ENCODE results near the gene FIP1L1. TPM values are rescaled to one million over a fixed set of nuclear protein-coding genes. Genes with fewer than 3 reads are reported as not detected.

FIP1L1 gene
- total RNA-seq, 4 donors from 2014 or later: 31.5 to 62.7 (median 45.3) TPM

GRCh38 chr4:53453385-53453784, 75.9 kb downstream of the FIP1L1 start:
- Histone ChIP-seq H3K4me3 (no peak overlapping the region), H3K27ac (no peak overlapping the region), H3K27me3 (no peaks in the 10 kb centered on the region), H3K4me1 (no peaks in the 10 kb centered on the region), H3K36me3 (peaks cover 0 to 37% (median 0%) of the 10 kb centered on the region in 3 donors), H3K9me3 (no peaks in the 10 kb centered on the region)
- DNase-seq: no peak
- TF ChIP-seq, protein P1, sequence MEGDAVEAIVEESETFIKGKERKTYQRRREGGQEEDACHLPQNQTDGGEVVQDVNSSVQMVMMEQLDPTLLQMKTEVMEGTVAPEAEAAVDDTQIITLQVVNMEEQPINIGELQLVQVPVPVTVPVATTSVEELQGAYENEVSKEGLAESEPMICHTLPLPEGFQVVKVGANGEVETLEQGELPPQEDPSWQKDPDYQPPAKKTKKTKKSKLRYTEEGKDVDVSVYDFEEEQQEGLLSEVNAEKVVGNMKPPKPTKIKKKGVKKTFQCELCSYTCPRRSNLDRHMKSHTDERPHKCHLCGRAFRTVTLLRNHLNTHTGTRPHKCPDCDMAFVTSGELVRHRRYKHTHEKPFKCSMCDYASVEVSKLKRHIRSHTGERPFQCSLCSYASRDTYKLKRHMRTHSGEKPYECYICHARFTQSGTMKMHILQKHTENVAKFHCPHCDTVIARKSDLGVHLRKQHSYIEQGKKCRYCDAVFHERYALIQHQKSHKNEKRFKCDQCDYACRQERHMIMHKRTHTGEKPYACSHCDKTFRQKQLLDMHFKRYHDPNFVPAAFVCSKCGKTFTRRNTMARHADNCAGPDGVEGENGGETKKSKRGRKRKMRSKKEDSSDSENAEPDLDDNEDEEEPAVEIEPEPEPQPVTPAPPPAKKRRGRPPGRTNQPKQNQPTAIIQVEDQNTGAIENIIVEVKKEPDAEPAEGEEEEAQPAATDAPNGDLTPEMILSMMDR (IDR thresholded peaks at IDR 0.05): no peak
- TF ChIP-seq POLR2A (IDR thresholded peaks at IDR 0.05): no peak

- Histone ChIP-seq H3K4me3 (no peak overlapping the region), H3K36me3 (peaks cover 0 to 53% (median 0%) of the 10 kb centered on the region in 3 donors), H3K27ac (no peak overlapping the region), H3K4me1 (no peaks in the 10 kb centered on the region), H3K9me3 (no peaks in the 10 kb centered on the region), H3K27me3 (no peaks in the 10 kb centered on the region)
- DNase-seq: no peak
- no peak for TF ChIP-seq POLR2A (IDR thresholded peaks at IDR 0.05)
Observed at GRCh38 chr4:53455766-53456165, 78.3 kb downstream of the FIP1L1 start.

DNA sequence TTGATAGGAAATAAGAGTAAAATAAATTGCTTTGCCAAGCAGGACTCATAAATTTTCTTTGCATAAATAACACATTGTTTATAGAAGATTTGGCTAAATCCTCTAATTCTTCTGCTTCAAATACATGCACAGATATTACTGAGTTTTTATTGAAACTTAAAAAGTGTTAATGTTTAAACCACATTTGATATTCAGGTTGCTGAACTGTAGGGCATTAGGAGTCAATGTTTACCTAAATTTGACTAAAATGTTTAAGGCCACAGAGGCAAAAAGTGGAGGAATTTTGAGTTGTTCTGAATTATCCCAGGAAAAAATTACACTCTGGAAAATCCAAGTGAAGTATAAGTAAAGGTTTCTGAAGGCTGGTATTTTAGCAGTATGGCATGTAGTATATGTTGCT, 78.7 kb downstream of the FIP1L1 start:
- Histone ChIP-seq H3K4me3 (no peak overlapping the region), H3K9me3 (no peaks in the 10 kb centered on the region), H3K4me1 (no peaks in the 10 kb centered on the region), H3K27ac (no peak overlapping the region), H3K27me3 (no peaks in the 10 kb centered on the region), H3K36me3 (peaks cover 0 to 57% (median 0%) of the 10 kb centered on the region in 3 donors)
- no peak for DNase-seq
- no peak for TF ChIP-seq POLR2A (IDR thresholded peaks at IDR 0.05)
- TF ChIP-seq, protein P1 (IDR thresholded peaks at IDR 0.05): no peak

GRCh38 chr4:53459548-53459947, 82.1 kb downstream of the FIP1L1 start:
- no peaks in the 10 kb centered on the region for H3K27me3 ChIP-seq
- no peak for DNase-seq
- H3K4me3 ChIP-seq: no peak overlapping the region
- peaks cover 0 to 56% (median 0%) of the 10 kb centered on the region in 3 donors for H3K36me3 ChIP-seq
- no peaks in the 10 kb centered on the region for H3K9me3 ChIP-seq
- TF ChIP-seq, protein P1 (IDR thresholded peaks at IDR 0.05): no peak
- no peak for TF ChIP-seq POLR2A (IDR thresholded peaks at IDR 0.05)
- H3K27ac ChIP-seq: no peak overlapping the region
- H3K4me1 ChIP-seq: no peaks in the 10 kb centered on the region

DNA sequence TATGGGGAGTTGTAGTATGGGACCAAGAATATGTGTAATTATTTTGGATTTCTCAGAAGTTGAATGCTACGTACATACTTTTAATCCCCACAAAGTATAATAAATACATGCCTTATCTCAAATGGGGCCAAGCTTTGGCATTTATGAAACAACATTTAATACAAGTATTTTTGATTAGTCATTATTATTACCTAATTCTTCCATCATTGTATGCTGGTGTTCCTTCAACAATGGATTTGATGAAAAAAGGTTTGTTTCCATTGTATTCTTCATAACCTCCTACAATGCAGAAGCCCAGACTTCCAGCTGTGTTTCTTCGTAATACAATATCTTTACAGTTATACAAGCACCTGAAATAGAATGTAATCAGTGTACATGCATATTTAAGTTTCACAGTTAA, 83.8 kb downstream of the FIP1L1 start:
- Histone ChIP-seq H3K27me3 (no peaks in the 10 kb centered on the region), H3K27ac (no peak overlapping the region), H3K9me3 (no peaks in the 10 kb centered on the region), H3K36me3 (peaks cover 0 to 51% (median 0%) of the 10 kb centered on the region in 3 donors), H3K4me1 (no peaks in the 10 kb centered on the region), H3K4me3 (no peak overlapping the region)
- TF ChIP-seq POLR2A (IDR thresholded peaks at IDR 0.05): no peak
- TF ChIP-seq, protein P1 (IDR thresholded peaks at IDR 0.05): no peak
- DNase-seq: no peak

- TF ChIP-seq POLR2A (IDR thresholded peaks at IDR 0.05): no peak
- TF ChIP-seq, protein P1 (IDR thresholded peaks at IDR 0.05): no peak
- H3K4me3 ChIP-seq: no peak overlapping the region
- no peak for DNase-seq
- H3K27ac ChIP-seq: no peak overlapping the region
- peaks cover 0 to 8% (median 3%) of the 10 kb centered on the region in 4 donors for H3K9me3 ChIP-seq
- peaks cover 0 to 53% (median 0%) of the 10 kb centered on the region in 3 donors for H3K36me3 ChIP-seq
- no peaks in the 10 kb centered on the region for H3K4me1 ChIP-seq
- H3K27me3 ChIP-seq: no peaks in the 10 kb centered on the region
Observed at GRCh38 chr4:53463340-53463739, 85.9 kb downstream of the FIP1L1 start.
